Middle frontal gyrus (tissue), 1 donor: ENCODE data around the gene MMP23B.
"Not testable (repeated sequence)": the region's sequence is repeated elsewhere in the genome, so short reads cannot be mapped to it uniquely, and the experiment has no call there.

Source experiments
- DNase-seq: peaks from one replicate; pipeline ENCODE4 v3.0.0-alpha.2; 2015; ENCODE audit warnings: low spot score; ENCODE audit errors: extremely low spot score

MMP23B gene

GRCh38 chr1:1631782-1632420 is at the start of gene MMP23B:
TSS of gene MMP23B (plus strand) at chr1:1632173. CDS start at chr1:1632219, 46 bp downstream.
- no peak for DNase-seq

- no peak for DNase-seq
Measured at GRCh38 chr1:1582585-1583346, 49.2 kb upstream of the MMP23B start.

- no peak for DNase-seq
Measured at GRCh38 chr1:1583347-1584010, 48.5 kb upstream of the MMP23B start.

GRCh38 chr1:1591452-1591851 is 40.5 kb upstream of the MMP23B start:
- DNase-seq, result no peak

- no peak for DNase-seq
Measured at GRCh38 chr1:1593834-1594601, 38.0 kb upstream of the MMP23B start.

GRCh38 chr1:1594602-1595260 is 37.2 kb upstream of the MMP23B start:
- DNase-seq, result no peak

- DNase-seq, result not testable (repeated sequence)
Measured at GRCh38 chr1:1595341-1595740, 36.6 kb upstream of the MMP23B start.

- no peak for DNase-seq
Measured at GRCh38 chr1:1596493-1597274, 35.3 kb upstream of the MMP23B start.

- DNase-seq, result no peak
Measured at GRCh38 chr1:1597275-1597930, 34.6 kb upstream of the MMP23B start.

- DNase-seq, result no peak
Measured at GRCh38 chr1:1598051-1598719, 33.8 kb upstream of the MMP23B start.

- DNase-seq, result no peak
Measured at GRCh38 chr1:1598720-1599029, 33.3 kb upstream of the MMP23B start.

GRCh38 chr1:1599030-1599934 is 32.7 kb upstream of the MMP23B start:
- no peak for DNase-seq

- DNase-seq, result no peak
Measured at GRCh38 chr1:1599935-1600860, 31.8 kb upstream of the MMP23B start, which contains the start of gene FNDC10. TSS of gene FNDC10 (minus strand) at chr1:1600135. CDS start at chr1:1600015, 120 bp downstream.

GRCh38 chr1:1600861-1601563 is 31.0 kb upstream of the MMP23B start:
- DNase-seq, result no peak

GRCh38 chr1:1601564-1602303 is 30.2 kb upstream of the MMP23B start:
- no peak for DNase-seq
